ENCODE measurements around the gene CD4. TPM values are rescaled to one million over a fixed set of nuclear protein-coding genes. Genes with fewer than 3 reads are reported as not detected.

The CD4 gene
- total RNA-seq, 1 donor from 2014 or later, result not detected

- Histone ChIP-seq H3K4me3 (ENCODE audit: low read depth, low read length) (no peak overlapping the region), H3K27me3 (ENCODE audit: control insufficient read depth, insufficient read depth, low read length) (no peaks in the 10 kb centered on the region), H3K36me3 (ENCODE audit: control insufficient read depth, insufficient read depth, low read length) (no peaks in the 10 kb centered on the region)
- FAIRE-seq (no peak), DNase-seq (ENCODE audit: low read depth) (no peak)
- no peak for TF ChIP-seq CTCF (IDR thresholded peaks at IDR 0.05; ENCODE audit: insufficient read depth, low read length, severe bottlenecking)
Observed at GRCh38 chr12:6783828-6784227, 5.5 kb upstream of the CD4 start.

DNA sequence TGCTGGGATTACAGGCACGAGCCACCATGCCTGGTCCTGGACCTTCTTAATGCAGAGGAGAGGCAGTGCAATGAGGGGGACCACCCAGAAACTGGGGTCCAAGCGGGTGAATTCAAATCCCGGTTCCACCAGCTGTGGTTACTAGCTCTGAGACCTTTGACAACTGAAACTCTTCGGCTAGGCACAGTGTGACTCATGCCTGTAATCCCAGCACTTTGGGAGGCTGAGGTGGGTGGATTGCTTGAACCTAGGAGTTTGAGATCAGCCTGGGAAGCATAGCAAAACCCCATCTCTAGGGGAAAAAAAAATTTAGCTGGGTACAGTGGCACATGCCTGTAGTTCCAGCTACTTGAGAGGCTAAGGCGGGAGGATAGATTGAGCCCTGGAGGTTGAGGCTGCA, 5.0 kb upstream of the CD4 start:
- DNase-seq (ENCODE audit: low read depth) (peak; percentile 8), FAIRE-seq (no peak)
- no peak for TF ChIP-seq CTCF (IDR thresholded peaks at IDR 0.05; ENCODE audit: insufficient read depth, low read length, severe bottlenecking)
- no peaks in the 10 kb centered on the region for H3K27me3 ChIP-seq (ENCODE audit: control insufficient read depth, insufficient read depth, low read length)
- H3K4me3 ChIP-seq (ENCODE audit: low read depth, low read length), result no peak overlapping the region
- no peaks in the 10 kb centered on the region for H3K36me3 ChIP-seq (ENCODE audit: control insufficient read depth, insufficient read depth, low read length)

- no peaks in the 10 kb centered on the region for H3K36me3 ChIP-seq (ENCODE audit: control insufficient read depth, insufficient read depth, low read length)
- H3K4me3 ChIP-seq (ENCODE audit: low read depth, low read length), result no peak overlapping the region
- FAIRE-seq (no peak), DNase-seq (ENCODE audit: low read depth) (no peak)
- H3K27me3 ChIP-seq (ENCODE audit: control insufficient read depth, insufficient read depth, low read length), result no peaks in the 10 kb centered on the region
- no peak for TF ChIP-seq CTCF (IDR thresholded peaks at IDR 0.05; ENCODE audit: insufficient read depth, low read length, severe bottlenecking)
Observed at GRCh38 chr12:6784761-6785160, 4.6 kb upstream of the CD4 start.

DNA sequence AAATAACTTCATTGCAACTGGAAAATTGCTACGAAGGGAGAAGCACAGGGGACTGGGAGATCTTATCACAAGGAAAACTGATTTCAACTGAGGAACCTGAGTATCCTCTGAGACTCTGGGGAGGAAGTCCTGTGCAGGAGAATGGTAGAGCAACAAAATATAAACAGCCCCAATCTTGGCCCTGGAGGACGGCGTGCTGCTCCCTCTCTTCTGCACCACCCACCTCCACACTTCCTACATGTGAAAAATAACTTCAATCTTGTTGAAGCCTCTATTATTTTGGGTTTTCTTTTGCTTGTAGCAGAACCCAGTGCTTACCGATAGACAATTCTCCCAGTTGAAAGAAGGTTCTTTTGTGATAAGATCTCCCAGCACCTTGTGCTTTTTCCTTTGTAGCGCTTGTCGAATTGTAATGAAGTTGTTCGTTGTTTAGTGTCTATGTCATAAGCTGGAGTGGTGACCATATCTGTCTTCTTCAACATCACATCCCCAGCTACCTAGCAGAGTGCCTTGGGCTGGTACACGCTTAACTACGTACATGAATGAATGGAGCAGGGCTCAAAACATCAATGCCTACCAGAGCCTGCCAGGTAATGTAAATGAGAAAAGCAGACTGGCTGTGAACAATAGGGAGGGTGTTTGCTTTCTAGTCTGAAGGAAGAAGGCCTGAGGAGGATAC, 2.8 kb upstream of the CD4 start:
- no peak for FAIRE-seq
- no peaks in the 10 kb centered on the region for H3K36me3 ChIP-seq (ENCODE audit: control insufficient read depth, insufficient read depth, low read length)

GRCh38 chr12:6787309-6787708, 2.0 kb upstream of the CD4 start:
- Histone ChIP-seq H3K36me3 (ENCODE audit: control insufficient read depth, insufficient read depth, low read length) (no peaks in the 10 kb centered on the region), H3K4me3 (ENCODE audit: low read depth, low read length) (no peak overlapping the region), H3K27me3 (ENCODE audit: control insufficient read depth, insufficient read depth, low read length) (no peaks in the 10 kb centered on the region)
- DNase-seq (ENCODE audit: low read depth), result no peak
- no peak for TF ChIP-seq CTCF (IDR thresholded peaks at IDR 0.05; ENCODE audit: insufficient read depth, low read length, severe bottlenecking)
- no peak for FAIRE-seq

More for the DNA sequence above, 2.8 kb upstream of the CD4 start:
- DNase-seq (ENCODE audit: low read depth), result no peak
- no peak for TF ChIP-seq CTCF (IDR thresholded peaks at IDR 0.05; ENCODE audit: insufficient read depth, low read length, severe bottlenecking)
- H3K27me3 ChIP-seq (ENCODE audit: control insufficient read depth, insufficient read depth, low read length), result no peaks in the 10 kb centered on the region
- H3K4me3 ChIP-seq (ENCODE audit: low read depth, low read length), result no peak overlapping the region
